Measurements from ENCODE around the gene TNS3.

The TNS3 gene

GRCh38 chr7:47539398-47540052, 42.4 kb downstream of the TNS3 start:
- no peak for DNase-seq

GRCh38 chr7:47538846-47539311, 43.0 kb downstream of the TNS3 start:
- DNase-seq, result no peak

GRCh38 chr7:47537716-47538675, 43.9 kb downstream of the TNS3 start:
- DNase-seq, result no peak

- DNase-seq, result no peak
Observed at GRCh38 chr7:47536661-47537611, 45.0 kb downstream of the TNS3 start.

GRCh38 chr7:47535704-47536628, 45.9 kb downstream of the TNS3 start:
- DNase-seq, result no peak

- DNase-seq, result no peak
Observed at GRCh38 chr7:47535035-47535703, 46.7 kb downstream of the TNS3 start.

GRCh38 chr7:47534322-47535034, 47.4 kb downstream of the TNS3 start:
- DNase-seq, result no peak

- DNase-seq, result no peak
Observed at GRCh38 chr7:47531584-47532492, 50.1 kb downstream of the TNS3 start.

GRCh38 chr7:47529826-47530555, 51.9 kb downstream of the TNS3 start:
- no peak for DNase-seq

- no peak for DNase-seq
Observed at GRCh38 chr7:47529405-47529804, 52.5 kb downstream of the TNS3 start.

GRCh38 chr7:47528471-47528870, 53.4 kb downstream of the TNS3 start:
- no peak for DNase-seq

- DNase-seq, result no peak
Observed at GRCh38 chr7:47526466-47526865, 55.4 kb downstream of the TNS3 start.

GRCh38 chr7:47525066-47525623, 56.8 kb downstream of the TNS3 start:
- no peak for DNase-seq

- no peak for DNase-seq
Observed at GRCh38 chr7:47523401-47523800, 58.5 kb downstream of the TNS3 start.

GRCh38 chr7:47521816-47522561, 59.9 kb downstream of the TNS3 start:
- no peak for DNase-seq

- DNase-seq, result no peak
Observed at GRCh38 chr7:47521011-47521795, 60.7 kb downstream of the TNS3 start.

- DNase-seq, result no peak
Observed at GRCh38 chr7:47520406-47520805, 61.5 kb downstream of the TNS3 start.
